Muscle of arm (tissue), 12 donors: ENCODE results near the gene LY6G6F. TPM values are rescaled to one million over a fixed set of nuclear protein-coding genes. Genes with fewer than 3 reads are reported as not detected.

ENCODE experiments used
- DNase-seq: peaks from one replicate; pipeline ENCODE4 v3.0.0-alpha.2; 2013
- polyA plus RNA-seq, 12 donors: library from polyadenylated mRNA; unstranded; fragments of 120-200 nt; gene quantifications; one replicate each; pipeline ENCODE4 v1.2.1, GENCODE V29; 2013; ENCODE audit not compliant: insufficient read length in 12 of 12

The LY6G6F gene
- polyA plus RNA-seq, 12 donors, result 0.27 TPM; not detected in 11

GRCh38 chr6:31676322-31676903 is 30.3 kb upstream of the LY6G6F start:
- no peak for DNase-seq

DNA sequence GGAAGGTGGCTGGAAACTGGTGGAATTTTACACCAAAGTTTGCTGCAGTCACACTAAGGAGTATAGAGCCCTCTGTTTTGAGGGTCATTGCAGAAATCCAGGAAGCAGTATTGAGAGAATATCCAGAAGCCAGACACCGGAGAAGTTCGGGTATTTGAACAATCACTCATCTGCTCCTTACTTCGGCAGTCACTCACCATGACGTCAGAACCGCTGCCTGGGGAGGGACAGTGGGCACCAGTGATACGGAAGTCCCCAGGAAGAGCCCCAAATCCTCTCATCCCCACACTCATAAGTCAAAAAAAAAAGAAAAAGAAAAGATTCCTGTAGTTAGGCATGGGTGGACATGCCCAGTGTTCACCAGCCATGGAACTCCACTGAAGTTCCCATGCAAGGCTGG is 29.8 kb upstream of the LY6G6F start:
- no peak for DNase-seq

GRCh38 chr6:31677955-31678354 is 28.7 kb upstream of the LY6G6F start:
- no peak for DNase-seq

DNA sequence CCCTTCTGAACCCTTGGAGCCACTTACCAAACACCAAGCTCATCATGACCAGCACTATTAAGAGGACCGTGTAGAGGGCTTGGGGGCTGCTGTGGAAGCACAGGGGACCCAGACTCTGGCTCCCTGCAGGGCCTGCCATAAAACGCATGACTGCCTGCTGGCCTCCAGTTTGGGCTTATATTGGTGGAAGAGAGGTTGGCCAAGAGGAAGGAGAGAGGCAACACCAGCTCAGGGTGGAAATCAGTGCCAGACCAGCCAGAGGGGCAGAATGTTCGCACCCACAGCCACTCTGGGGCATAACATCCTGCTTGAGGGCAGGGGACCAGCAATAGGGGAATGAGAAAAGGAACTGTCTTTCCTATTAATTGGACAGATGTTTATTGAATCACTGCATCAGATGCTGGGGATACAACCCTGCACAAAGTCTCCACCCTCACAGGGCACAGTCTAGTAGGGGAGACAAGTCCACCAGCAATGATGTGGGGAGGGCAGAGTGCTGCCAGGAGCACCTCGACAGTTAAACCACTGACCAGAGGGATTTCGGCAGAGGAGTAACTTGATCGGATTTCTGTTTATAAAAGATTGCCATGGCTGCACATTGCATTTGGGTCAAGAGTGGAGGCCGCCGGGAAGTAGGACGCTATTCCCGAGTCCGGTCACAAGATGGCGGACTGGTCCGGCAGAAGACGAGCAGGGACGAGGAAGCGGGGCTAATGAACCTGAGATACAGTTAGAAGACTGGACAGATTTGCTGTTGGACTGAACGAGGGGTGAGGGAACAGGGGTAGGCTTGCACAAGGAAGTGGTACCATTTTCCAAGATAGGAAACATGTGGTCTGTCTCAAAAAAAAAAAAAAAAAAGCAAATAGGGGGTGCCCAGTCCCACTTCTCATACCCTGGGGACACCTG is 26.2 kb upstream of the LY6G6F start, which contains the start of gene LY6G5C:
Gene LY6G5C (minus strand): TSS at position 842 of the 909 bp plus-strand sequence. CDS start 694 bp downstream, at position 148.
- DNase-seq, result peak; percentile 91

GRCh38 chr6:31681135-31681671 is 25.5 kb upstream of the LY6G6F start:
- no peak for DNase-seq

GRCh38 chr6:31683591-31683990 is 23.1 kb upstream of the LY6G6F start:
- DNase-seq, result no peak

DNA sequence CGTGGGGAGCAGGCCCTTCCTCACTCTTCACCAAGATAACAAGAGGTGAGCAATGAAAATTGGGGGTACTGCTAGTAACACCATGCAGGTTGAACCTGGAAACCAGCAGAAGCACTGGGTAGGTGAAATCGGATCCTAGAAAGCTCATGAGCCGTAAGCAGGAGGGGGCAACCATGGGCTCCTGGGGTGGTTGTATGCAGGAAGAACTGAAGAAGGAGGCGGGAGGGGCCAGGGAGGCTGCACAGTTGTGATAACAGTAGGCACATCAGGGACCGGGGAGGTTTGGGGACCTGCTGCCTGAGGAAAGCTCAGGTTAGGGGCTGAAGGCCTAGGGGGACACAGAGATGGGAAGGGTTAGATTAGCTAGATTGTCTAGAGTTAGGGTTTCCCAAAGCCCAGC is 20.2 kb upstream of the LY6G6F start:
- DNase-seq, result no peak

GRCh38 chr6:31687321-31687720 is 19.3 kb upstream of the LY6G6F start:
- no peak for DNase-seq

DNA sequence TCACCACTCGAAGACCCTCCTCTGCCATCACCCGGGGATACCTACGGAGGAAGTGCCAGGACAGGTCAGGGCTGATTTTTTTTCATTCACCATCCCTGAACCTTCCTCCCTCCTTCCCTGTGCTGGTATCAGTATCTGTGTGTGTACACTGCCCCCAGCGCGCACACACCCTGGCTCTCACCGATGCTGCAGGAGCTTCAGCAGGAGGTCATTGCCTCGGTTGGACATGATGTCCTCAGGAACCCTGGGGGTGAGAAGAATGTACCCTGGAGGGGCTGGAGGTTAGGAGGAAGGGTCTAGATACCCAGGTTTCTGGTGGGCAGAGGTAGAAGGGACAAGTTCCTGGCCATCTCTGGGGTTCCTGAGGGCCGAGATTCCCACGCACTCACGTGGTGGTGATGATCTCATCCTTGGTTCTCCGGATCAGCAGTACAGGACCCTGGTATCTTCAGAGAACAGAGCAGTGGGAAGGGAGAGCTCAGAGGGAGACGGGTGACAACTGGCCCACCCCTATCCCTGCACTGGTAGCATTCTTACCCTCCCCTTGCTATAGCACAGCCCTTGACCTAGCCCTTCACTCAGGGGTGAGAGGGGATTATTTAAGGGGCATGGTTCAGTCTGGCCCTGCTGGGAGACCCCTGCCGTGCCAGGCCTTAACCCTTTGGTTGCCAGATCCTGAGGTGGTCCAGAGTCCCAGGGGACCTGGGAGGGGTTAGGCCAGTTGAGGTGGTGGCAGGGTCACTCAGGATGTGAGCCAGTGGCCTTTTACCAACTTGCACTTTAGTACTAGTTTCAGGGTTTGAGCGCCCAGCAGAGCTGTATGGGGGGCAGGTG is 18.6 kb upstream of the LY6G6F start:
- no peak for DNase-seq

GRCh38 chr6:31689249-31690110 is 17.2 kb upstream of the LY6G6F start:
- DNase-seq, result no peak

- DNase-seq, result no peak
Measured at GRCh38 chr6:31690231-31691077, 16.2 kb upstream of the LY6G6F start.

GRCh38 chr6:31691078-31691463 is 15.6 kb upstream of the LY6G6F start:
- DNase-seq, result no peak

- DNase-seq, result no peak
Measured at GRCh38 chr6:31691564-31692108, 15.0 kb upstream of the LY6G6F start.

GRCh38 chr6:31692353-31692752 is 14.3 kb upstream of the LY6G6F start:
- DNase-seq, result no peak

GRCh38 chr6:31692886-31693285 is 13.8 kb upstream of the LY6G6F start:
- DNase-seq, result no peak

GRCh38 chr6:31693535-31693934 is 13.1 kb upstream of the LY6G6F start:
- no peak for DNase-seq

DNA sequence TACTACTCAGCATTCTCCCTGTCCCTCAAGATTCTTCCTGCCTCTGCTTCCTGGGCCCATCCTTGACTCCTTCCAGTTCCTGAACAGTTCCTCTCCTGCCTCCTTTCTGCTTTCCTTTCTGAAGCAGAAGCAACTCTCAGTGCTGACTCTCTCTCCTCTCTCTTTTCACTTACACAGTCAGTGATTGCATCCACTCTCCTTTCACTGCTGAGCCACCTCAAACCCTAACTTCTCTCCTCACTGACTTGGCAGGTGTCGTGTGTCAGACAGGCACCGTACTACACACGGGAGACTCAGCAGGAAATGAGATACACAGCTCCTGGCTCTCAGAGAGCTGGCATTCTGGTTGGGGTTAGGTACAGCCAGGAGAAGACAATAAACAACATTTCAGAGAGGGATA is 9.1 kb upstream of the LY6G6F start:
- no peak for DNase-seq

- DNase-seq, result no peak
Measured at GRCh38 chr6:31700740-31701401, 5.8 kb upstream of the LY6G6F start.
